GM19467 (cell line): ENCODE data around the gene HK2.

Experiments
- ATAC-seq: cut with Tn5 transposase; IDR thresholded peaks from one replicate; pipeline ENCODE4 v1.9.1; 2021; ENCODE audit warnings: mild to moderate bottlenecking, moderate library complexity; ENCODE audit not compliant: unreplicated experiment

Gene HK2

DNA sequence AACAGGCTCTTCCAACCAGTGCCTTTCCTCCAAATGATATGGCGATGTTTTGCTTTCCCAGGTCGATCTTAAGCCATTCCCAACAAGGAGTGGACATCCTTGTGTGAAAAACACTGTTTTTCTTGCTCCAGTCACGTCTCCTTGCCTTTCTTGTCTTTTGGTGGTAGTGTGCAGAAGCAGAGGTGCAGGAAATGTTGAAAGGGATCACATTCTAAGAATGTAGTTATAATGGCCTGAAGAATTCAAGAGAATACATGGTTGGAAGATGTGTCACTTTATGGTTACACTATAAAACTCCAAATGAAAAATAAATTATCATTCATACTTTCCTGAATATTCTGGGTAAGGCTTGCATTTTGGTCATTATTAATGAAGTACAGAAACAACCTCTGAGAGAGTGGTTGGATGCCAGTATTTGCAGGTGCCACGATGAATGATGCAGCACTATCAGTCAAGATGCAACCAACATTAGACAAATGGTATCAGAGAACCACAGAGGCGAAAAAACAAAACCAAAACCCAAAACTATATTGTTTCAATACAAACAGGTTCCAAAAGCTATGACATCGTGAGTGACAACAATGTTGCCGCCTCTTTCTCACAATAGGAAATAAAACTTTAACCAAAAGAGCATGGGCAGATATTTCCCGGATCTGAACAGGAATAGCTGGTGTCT, 97.0 kb downstream of the HK2 start:
- no peak for ATAC-seq

DNA sequence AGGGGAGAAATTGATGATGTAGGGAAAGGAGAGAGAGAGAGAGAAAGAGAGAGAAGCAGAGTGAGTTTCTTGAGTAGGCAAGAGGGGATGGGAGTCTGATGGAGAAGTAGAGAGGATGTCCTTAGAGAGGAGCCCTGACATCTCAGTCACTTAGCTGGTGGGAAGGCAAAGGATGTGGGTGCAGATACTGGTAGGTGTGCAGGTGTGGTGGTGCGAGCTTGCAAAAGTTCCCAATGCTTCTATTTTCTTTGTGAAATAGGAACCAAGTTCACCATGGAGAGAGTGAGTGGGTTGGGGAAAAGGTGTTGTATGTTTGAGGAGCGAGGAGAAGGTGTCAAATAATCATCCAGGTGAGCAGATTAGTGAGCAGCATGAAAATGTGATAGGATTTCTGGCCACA, 98.0 kb downstream of the HK2 start:
- no peak for ATAC-seq

DNA sequence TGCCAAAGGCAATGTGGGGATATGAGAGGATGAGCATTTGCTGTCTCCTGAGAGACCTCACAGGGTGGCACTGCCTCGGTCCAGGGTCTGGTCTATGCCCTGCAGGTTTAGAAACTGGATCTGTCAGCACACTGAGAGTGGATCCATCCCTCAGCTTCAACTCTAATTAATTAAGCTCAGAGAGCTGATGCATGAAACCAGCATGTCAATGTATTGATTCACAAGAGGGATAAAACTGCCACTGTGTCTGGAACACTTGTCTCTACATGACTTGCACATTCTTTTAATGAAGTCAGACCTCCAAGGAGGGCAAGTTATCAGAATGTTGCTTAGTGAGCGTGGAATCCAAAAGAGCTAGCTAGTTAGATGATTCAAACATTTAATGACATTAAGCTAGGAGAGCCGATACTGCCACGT, 102.1 kb downstream of the HK2 start:
- no peak for ATAC-seq

DNA sequence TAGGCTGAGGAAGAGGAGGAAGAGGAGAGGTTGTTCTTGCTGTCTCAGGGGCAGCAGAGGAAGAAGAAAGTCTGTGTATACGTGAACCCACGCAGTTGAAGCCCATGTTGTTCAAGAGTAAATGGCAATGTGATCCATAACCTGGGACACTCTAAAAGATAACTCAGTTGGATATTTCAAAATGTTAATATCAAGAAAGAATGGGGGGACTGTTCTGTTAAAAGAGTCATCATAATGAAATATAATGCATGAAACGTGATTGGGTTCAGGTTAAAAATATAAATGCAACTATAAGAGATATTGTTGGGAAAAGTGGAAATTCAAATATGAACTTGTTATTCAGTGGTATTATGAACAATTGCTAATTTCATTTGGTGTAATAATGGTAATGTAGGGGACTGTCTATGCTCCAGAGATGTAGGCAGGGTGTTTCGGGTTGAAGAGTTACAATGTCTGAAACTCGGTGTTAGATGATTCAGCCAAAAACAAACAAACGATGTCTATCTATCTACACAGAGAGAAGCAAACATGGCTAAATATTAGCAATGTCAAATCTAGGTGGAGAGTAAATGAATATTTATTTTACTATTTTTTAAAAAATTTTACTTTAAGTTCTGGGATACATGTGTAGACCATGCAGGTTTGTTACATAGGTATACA, 103.4 kb downstream of the HK2 start:
- ATAC-seq, result no peak

DNA sequence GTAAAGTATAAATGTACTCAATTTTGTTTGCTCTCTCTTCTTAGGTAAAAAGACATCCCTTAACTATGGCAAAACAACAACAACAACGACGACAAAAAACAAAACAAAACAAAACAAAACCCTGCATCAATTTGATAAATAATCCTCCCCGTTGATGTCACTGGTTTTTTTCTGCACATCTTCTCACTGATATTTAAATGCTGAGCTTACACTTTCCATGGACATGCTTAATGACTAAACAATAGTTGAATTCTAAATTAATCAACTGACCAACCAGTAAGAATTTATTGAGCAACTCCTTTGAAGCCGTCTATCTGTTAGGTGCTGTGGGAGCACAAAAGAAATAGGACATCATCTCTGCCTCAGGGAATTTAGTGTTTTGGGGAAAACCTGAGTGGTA, 104.3 kb downstream of the HK2 start:
- ATAC-seq, result no peak

DNA sequence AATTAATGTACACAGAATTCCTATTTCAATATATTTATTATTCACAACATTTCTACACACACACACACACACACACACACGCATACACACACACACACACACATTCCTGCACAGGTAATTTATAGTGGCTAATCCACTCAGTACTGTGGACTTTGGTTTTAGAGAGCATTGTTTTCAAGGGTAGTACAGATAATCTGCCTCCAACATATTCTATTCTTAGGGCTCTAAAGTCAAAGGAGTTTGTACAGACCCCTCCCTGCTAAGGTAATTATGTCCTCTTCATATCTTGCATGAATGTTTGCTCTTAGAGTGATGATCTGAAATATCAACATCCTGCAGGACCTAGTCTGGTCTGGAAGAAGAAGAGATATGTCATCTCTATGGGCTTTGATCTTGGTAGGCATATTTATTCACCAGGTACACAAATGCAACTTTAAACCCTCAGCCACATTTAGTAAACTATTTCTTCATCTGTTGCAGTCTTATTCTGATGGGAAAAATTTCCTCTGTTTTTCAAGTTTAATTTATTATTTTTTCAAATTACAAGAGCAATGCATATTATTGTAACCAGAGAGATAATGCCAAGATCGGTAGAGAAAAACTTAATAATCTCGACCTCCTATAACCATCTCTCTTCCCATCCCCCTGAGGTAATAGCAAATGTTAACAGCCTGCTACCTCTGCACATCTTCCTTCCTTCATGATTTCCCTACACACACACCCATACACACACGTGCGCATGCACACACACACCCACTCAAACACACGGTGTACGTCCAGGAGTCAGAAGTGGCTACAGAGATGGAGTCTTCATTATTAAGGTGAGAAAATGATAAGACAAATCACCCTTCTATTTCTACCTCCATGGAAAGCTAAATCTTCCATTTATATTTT, 106.2 kb downstream of the HK2 start:
- ATAC-seq, result no peak

DNA sequence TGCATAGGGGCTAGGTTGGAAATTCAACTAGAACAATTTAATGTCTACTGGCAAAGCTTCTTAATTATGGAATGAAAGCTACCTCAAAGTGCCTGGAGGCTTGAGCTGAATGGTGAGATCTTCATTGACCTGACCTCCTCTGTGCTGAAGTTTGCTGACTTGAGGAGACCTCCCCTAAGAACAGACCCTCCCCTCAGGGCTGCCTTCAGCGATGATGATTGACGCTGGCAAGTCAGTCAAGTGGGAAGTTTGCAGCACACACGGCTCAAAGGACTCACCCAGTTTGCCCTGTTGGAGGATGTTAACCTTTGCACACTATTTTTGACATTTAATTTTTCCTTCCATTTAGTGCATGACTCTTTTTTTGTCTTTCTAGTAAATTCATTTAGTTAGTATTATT, 107.4 kb downstream of the HK2 start:
- no peak for ATAC-seq

DNA sequence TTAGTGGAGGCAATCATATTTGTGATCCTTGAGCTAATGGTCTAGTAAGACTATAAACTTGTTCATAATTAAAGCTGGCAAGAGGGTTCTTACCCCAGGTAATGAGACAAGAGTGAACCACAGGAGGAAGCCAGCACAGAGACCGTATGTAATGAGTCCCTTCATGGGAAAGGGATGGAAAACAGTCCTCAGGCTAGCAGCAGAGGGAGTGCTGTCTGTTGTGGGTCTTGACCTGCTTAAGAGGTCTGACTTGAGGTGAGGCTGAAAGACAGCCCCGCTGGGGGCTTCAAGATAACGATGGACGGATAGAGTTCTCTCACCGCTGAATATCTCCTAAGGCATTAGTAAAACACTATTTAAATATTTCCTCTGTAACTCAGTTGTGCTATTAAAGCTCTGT, 108.3 kb downstream of the HK2 start:
- no peak for ATAC-seq
